Cortex of kidney (tissue), 1 donor: ENCODE data around the gene KDM2A.
"Not testable (repeated sequence)": the region's sequence is repeated elsewhere in the genome, so short reads cannot be mapped to it uniquely, and the experiment has no call there.

Source experiments
- DNase-seq: peaks from one replicate; lab custom pipeline; 2025; lab: John Stamatoyannopoulos, UW

Gene KDM2A

DNA sequence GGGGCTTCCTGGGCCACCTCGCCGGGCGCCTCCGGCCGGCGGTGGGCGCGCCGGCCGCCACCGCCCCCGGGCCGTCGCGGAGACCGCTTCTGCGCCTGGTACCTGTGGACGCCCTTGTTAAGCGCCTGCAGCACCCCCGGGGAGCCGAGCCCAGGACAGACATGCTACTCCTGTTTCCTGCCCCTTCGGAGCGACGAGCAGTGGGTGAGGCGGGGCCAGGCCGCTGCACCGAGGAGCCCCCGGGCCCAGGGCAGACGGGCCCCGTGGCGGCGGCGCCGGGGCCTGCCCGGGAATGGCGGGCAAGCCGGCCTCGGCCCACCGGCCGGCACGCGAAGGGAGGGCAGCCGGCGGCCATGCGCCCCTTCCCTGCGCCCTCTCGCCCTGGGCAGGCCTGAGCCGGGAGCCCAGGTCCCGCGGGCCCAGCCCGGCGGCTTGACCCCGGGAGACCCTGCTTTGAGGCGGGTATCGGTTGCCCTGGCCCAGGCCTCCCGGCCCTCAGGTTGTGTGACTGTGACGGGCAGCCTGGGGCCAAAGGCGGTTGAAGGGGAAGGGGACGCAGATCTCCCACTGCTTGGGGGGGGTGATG, 789 bp upstream of the KDM2A start:
- no peak for DNase-seq

GRCh38 chr11:67119585-67120391, 725 bp downstream of the KDM2A start:
- DNase-seq, result no peak

- no peak for DNase-seq
Observed at GRCh38 chr11:67120456-67120855, 1.4 kb downstream of the KDM2A start.

- DNase-seq, result no peak
Observed at GRCh38 chr11:67120881-67121710, 2.0 kb downstream of the KDM2A start.

DNA sequence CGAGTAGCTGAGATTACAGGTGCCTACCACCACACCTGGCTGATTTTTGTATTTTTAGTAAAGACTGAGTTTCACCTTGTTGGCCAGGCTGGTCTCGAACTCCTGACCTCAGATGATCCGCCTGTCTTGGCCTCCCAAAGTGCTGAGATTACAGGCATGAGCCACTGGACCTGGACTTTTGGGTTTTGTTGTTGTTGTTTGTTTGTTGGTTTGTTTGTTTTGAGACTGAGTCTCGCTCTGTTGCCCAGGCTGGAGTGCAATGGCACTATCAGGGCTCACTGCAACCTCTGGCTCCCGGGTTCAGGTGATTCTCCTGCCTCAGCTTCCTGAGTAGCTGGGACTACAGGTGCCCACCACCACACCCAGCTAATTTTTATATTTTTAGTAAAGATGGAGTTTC, 4.7 kb downstream of the KDM2A start:
- DNase-seq, result not testable (repeated sequence)

GRCh38 chr11:67126243-67126642, 7.2 kb downstream of the KDM2A start:
- DNase-seq, result not testable (repeated sequence)

DNA sequence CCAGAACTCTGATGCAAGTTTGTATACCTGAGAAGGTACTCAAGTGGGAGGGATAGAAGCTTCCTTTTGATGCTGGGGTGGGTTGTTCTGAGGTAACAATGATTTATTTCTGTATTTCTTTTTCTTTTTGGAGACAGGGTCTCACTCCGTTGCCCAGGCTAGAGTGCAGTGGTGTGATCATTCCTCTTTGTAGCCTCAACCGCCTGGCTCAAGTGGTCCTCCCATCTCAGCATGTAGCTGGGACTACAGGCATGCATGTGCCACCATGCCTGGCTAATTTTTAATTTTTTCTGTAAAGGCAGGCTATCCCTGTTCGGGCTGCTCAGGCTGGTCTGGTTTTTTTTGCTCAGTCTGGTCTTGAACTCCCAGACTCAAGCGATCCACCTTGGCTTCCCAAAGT, 7.9 kb downstream of the KDM2A start:
- DNase-seq, result no peak

DNA sequence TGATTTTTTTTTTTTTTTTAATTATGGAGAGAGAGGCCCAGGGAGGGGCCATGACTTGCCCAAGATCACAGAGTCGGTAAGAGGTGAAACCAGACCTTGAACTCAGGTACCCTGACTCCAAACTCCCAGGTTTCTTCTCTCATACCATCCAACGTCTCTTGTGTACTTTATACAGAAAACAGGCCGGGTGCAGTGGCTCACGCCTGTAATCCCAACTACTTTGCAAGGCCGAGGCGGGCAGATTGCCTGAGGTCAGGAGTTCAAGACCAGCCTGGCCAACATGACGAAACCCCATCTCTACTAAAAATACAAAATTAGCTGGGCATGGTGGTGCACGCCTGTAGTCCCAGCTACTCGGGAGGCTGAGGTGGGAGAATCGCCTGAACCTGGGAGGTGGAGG, 11.8 kb downstream of the KDM2A start:
- DNase-seq, result not testable (repeated sequence)

DNA sequence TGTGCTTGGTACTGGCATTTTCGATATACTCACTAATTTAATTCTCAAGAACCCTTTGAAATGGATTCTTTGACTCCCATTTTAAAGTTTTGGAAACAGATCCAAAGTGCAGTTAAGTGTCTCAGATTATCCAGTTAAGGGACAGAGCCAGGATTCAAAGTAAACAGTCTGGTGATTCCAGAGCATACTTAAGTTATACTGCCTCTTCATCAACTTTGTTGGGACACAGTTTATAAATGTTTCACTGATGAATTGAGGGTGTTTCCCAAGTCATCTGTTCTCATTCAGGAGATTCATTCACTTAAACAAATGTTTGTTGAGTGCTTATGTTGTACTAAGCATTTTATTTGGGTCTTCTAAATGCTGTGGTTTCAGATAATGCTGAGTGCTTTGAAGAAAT, 17.1 kb downstream of the KDM2A start:
- DNase-seq, result no peak

GRCh38 chr11:67138922-67139321, 19.9 kb downstream of the KDM2A start:
- DNase-seq, result no peak

DNA sequence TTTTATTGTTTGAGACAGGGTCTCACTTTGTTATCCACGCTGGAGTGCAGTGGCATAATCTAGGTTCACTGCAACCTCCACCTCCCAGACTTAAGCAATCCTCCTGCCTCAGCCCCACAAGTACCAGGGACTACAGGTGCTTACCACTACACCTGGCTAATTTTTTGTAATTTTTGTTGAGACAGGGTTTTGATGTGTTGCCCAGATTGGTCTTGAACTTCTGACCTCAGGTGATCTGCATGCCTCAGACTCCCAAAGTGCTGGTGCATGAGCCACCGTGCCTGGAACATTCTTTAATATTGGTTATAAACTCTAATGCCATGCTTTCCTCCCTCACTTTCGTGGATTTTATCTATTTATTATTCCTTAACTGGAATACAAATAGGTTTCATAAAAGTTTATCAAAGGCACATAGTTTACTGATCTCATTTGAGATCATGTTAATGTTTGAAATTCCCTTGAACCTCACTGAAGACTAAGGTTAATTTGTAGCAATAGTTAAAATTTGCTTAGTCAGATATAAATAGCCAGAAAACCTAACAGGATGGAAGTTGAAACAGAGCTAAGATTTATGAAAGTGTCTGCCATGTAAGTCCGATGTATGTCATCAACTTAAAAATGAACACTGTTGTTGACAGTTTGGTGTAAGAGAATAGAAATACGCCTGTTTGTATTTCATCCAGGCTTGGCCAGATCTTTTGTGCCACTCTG, 27.6 kb downstream of the KDM2A start:
- DNase-seq, result no peak

DNA sequence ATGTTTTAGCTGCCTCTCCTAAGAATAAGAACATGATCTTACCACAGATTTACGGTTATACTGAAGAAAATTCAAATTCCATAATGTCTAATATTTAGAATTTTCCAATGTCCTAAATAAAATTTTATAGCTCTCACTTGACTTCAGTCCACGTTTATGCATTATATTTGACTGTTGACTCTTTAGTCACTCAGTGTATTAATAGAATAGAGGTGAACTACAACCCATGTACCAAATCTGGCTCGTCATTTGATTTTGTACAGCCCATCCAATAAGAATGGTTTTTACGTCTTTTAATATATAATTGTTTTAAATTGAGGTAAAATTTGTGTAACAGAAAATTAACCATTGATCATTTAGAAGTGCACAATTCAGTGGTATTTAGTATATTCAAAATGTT, 34.9 kb downstream of the KDM2A start:
- no peak for DNase-seq

- no peak for DNase-seq
Observed at GRCh38 chr11:67154726-67155125, 35.7 kb downstream of the KDM2A start.

GRCh38 chr11:67157691-67158090, 38.6 kb downstream of the KDM2A start:
- no peak for DNase-seq

- DNase-seq, result no peak
Observed at GRCh38 chr11:67158221-67158620, 39.2 kb downstream of the KDM2A start.

- DNase-seq, result no peak
Observed at GRCh38 chr11:67160045-67160444, 41.0 kb downstream of the KDM2A start.

- DNase-seq, result no peak
Observed at GRCh38 chr11:67160872-67161783, 42.1 kb downstream of the KDM2A start.

DNA sequence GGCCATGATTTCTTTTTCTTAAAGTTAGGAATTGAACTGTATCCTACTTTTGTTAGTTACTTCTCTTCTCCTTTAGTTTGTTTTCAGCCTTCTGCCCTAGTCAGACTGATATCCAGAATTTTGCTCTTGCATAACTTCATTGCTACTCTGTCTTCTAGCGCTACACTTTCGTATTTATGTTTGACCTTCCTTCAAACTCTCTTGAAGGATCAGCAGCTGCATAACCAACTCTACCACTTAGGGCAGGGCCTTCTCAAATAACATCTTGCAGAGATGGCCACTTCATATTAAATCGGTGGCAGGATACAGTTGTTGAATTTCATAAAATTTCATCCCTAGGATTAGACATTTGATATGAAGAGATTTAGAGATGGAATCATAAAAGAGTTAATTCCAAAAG, 43.9 kb downstream of the KDM2A start:
- DNase-seq, result no peak

GRCh38 chr11:67165623-67166022, 46.6 kb downstream of the KDM2A start:
- no peak for DNase-seq

DNA sequence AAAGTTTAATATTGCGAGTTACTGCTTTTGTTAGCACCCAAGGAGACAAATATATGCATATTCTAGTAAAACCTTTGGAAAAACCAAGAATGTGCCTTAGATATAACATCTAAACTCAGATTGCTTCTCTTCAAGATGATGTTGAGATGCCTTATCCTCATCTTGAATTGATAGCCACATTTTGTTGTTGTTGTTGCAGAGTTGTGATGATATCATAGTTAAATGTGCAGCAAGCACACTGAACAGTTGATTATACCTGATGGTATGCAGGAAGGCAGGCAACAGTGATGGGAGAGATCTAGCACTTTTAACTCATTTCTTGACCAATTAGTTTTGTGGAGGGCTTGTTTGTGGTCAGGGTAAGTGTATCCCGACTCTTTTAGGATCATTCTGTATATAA, 48.0 kb downstream of the KDM2A start:
- no peak for DNase-seq

DNA sequence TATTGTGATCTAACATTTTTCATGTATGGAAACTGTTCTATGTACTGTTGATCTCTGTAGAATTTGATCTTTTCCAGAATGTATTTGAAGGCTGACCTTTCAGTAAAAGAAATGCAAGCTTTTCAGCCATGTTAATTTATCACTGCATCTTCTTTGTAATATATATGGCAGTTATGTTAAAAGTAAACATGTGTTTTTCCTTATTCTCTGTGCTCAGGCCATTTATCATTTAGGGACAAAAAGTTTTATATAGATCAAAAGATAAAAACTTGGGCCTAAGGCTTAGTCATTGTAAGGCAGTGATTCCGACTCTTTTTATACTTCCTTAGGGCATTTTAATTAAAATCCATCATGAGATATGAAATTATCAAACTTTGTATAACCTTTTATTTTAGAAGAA, 48.7 kb downstream of the KDM2A start:
- DNase-seq, result no peak
